ENCODE data around the gene C1orf105. TPM values are rescaled to one million over a fixed set of nuclear protein-coding genes. Genes with fewer than 3 reads are reported as not detected.

Gene C1orf105
- total and polyA plus RNA-seq, 2 of the 13 experiments (the other 11 are each of a cell fraction or from before 2014, with no cell fraction given) = 0.15 to 0.45 TPM

DNA sequence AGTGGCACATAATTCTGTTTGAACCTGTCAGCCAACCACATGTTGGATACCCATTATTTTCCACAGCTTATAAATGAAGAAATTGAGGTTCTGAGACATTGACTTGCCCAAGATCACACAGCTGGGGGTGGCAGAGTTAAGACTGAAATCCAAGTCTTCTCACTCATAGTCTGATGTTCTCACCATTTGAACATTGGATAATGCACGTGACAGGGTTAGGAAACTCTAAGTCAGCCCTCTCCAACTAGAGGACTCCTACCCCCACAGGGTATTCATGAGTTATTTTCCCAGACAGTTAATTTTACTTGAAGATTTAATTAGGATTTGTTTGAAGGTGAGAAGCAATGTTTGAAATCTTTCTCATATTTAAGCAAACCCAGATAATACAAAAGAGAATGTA is 38.1 kb upstream of the C1orf105 start:
- Histone ChIP-seq H3K4me3 (replicated peaks in 1 of 3; ENCODE audit: insufficient read depth in 1 of 3, low read depth in 2 of 3, low read length in 3 of 3) (no peak overlapping the region), H4K20me1 (ENCODE audit: insufficient read depth, low read length) (no peaks in the 10 kb centered on the region), H3K27ac (ENCODE audit: extremely low read length, insufficient read depth, low read length) (no peak overlapping the region), H3K79me2 (ENCODE audit: insufficient read depth, low read length) (no peaks in the 10 kb centered on the region), H3K9me3 (ENCODE audit: low read length) (no peaks in the 10 kb centered on the region), H3K4me2 (ENCODE audit: low read depth, low read length) (no peak overlapping the region), H2AFZ (ENCODE audit: low read length) (no peak overlapping the region), H3K9ac (ENCODE audit: insufficient read depth, low read depth, low read length) (no peak overlapping the region), H3K27me3 (ENCODE audit: control insufficient read depth in 1 of 2, insufficient read depth in 2 of 2, low read length in 2 of 2) (no peaks in the 10 kb centered on the region), H3K4me1 (ENCODE audit: insufficient read depth, low read length) (peaks cover 12% of the 10 kb centered on the region), H3K36me3 (replicated peaks in 1 of 2; ENCODE audit: control insufficient read depth in 1 of 2, insufficient read depth in 2 of 2, low read length in 2 of 2) (no peaks in the 10 kb centered on the region)
- in situ Hi-C loops (cut with HindIII; ENCODE audit: extremely low pct_ligation_motif_present, low pct_unique_long_range_greater_than_20kb) (no loop called here), intact Hi-C loops (cut with micrococcal nuclease; ENCODE audit: unreplicated experiment) (no loop called here)
- no peak for ATAC-seq
- FAIRE-seq = no peak
- WGBS (ENCODE audit: low lambda C conversion rate) = 54% methylated on average over 1 of the region's 1 CpG
- ChIA-PET CTCF (ENCODE audit: low intra/inter-chr PET ratio, low total read pairs) (no interaction called here), POLR2A (no interaction called here)
- DNase-seq (ENCODE audit: low spot score) = no peak
- no TSS peak for BruUV-seq (replicated peaks)
- TF ChIP-seq ZNF34 (CRISPR knock-in tag; IDR thresholded peaks at IDR 0.05; ENCODE audit: borderline replicate concordance) (no peak), ZNF724P (CRISPR knock-in tag; IDR thresholded peaks at IDR 0.05; ENCODE audit: borderline replicate concordance) (no peak), ZNF775 (CRISPR knock-in tag; IDR thresholded peaks at IDR 0.05; ENCODE audit: borderline replicate concordance) (no peak), TP53 (CRISPR knock-in tag; conservative IDR thresholded peaks at IDR 0.05) (no peak), BCL6 (CRISPR knock-in tag; IDR thresholded peaks at IDR 0.05) (no peak)
- TF ChIP-seq, protein P1, sequence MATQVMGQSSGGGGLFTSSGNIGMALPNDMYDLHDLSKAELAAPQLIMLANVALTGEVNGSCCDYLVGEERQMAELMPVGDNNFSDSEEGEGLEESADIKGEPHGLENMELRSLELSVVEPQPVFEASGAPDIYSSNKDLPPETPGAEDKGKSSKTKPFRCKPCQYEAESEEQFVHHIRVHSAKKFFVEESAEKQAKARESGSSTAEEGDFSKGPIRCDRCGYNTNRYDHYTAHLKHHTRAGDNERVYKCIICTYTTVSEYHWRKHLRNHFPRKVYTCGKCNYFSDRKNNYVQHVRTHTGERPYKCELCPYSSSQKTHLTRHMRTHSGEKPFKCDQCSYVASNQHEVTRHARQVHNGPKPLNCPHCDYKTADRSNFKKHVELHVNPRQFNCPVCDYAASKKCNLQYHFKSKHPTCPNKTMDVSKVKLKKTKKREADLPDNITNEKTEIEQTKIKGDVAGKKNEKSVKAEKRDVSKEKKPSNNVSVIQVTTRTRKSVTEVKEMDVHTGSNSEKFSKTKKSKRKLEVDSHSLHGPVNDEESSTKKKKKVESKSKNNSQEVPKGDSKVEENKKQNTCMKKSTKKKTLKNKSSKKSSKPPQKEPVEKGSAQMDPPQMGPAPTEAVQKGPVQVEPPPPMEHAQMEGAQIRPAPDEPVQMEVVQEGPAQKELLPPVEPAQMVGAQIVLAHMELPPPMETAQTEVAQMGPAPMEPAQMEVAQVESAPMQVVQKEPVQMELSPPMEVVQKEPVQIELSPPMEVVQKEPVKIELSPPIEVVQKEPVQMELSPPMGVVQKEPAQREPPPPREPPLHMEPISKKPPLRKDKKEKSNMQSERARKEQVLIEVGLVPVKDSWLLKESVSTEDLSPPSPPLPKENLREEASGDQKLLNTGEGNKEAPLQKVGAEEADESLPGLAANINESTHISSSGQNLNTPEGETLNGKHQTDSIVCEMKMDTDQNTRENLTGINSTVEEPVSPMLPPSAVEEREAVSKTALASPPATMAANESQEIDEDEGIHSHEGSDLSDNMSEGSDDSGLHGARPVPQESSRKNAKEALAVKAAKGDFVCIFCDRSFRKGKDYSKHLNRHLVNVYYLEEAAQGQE (IDR thresholded peaks at IDR 0.05; ENCODE audit: borderline replicate concordance in 1 of 2, low read depth in 1 of 2, low read length in 2 of 2) = no peak

All from HepG2 (cell line).